Right lobe of liver (tissue), 6 donors: Measurements from ENCODE around the gene ST3GAL2. TPM values are rescaled to one million over a fixed set of nuclear protein-coding genes. Genes with fewer than 3 reads are reported as not detected.

Experiments
- ATAC-seq, 4 donors: fragments of 200-7000 bp; cut with Tn5 transposase; one replicate each; pipeline ENCODE4 v1.9.1; 2020; ENCODE audit warnings: mild to moderate bottlenecking in 4 of 4, moderate library complexity in 4 of 4
- DNase-seq, 3 donors: peaks; one replicate each; pipeline ENCODE4 v3.0.0-alpha.2; 2020
- H3K27ac ChIP-seq, 3 donors: fragments of 200-600 bp; one replicate each; pipeline ENCODE4 v1.8.0; 2022
- H3K27me3 ChIP-seq, 2 donors: fragments of 200-600 bp; one replicate each; pipeline ENCODE4 v1.8.0; 2022
- H3K36me3 ChIP-seq, 4 donors: fragments of 200-600 bp; sonication (generic) in 1 of 4; one replicate each; pipeline versions ENCODE4 v1.5.1 to v1.8.0; 2017 to 2022; ENCODE audit warnings: control low read depth in 1 of 4
- H3K4me1 ChIP-seq, 4 donors: fragments of 200-600 bp; sonication (generic) in 1 of 4; one replicate each; pipeline versions ENCODE4 v1.5.1 to v1.8.0; 2017 to 2022; ENCODE audit warnings: control low read depth in 1 of 4
- H3K4me3 ChIP-seq, 3 donors: fragments of 200-600 bp; one replicate each; pipeline ENCODE4 v1.8.0; 2022
- H3K9me3 ChIP-seq, 4 donors: fragments of 200-600 bp; sonication (generic) in 1 of 4; one replicate each; pipeline versions ENCODE4 v1.5.1 to v1.8.0; 2017 to 2022; ENCODE audit warnings: control low read depth in 1 of 4
- POLR2A ChIP-seq: fragments of 450-650 bp; IDR thresholded peaks from one replicate; pipeline ENCODE4 v1.6.1; 2017; ENCODE audit warnings: antibody characterized with exemption, mild to moderate bottlenecking
- WGBS: methylation state at CpG from one replicate; pipeline ENCODE4 v1.1.6; 2018; ENCODE audit warnings: low coverage, low lambda C conversion rate; ENCODE audit not compliant: insufficient coverage; ENCODE audit errors: missing lambda C conversion rate; 5-methylcytosine and 5-hydroxymethylcytosine counted together
- intact Hi-C, 2 donors: fragments of 100-400 bp; cut with DNase I; formaldehyde crosslinking; loops; one replicate each; pipeline versions ENCODE4 v1.11.2 to v1.14.1; 2022
- total RNA-seq, 6 experiments: library from RNA; depleted of rRNA in 2 of 6; stranded (reverse); fragments of >200 nt in 2 of 6; fragmentation: NEBNext Ultra II Directional in 3 of 6; extraction: Animal tissue kit (Norgen Biotek cat#: 25700) in 3 of 6; gene quantifications; one replicate each; pipeline versions ENCODE4 v1.1.0 to v1.2.4, GENCODE V29; 2016 to 2023
- TF ChIP-seq, protein P1 (sequence below), 4 donors: fragments of 200-600 bp in 3 of 4; fragments of 450-650 bp in 1 of 4; IDR thresholded peaks; one replicate each; pipeline versions ENCODE4 v1.5.1 to v1.8.0; 2016 to 2022; ENCODE audit warnings: antibody characterized with exemption in 4 of 4, mild to moderate bottlenecking in 2 of 4
- donor health status: DM: no; HTN: yes; CAD: no.
- donor health status: DM: no; HTN: no; CAD: no.
- donor health status: DM: no; HTN: no; CAD: no.
- donor health status: DM: no; HTN: yes; CAD: no.
- donor health status: DM: no; HTN: yes; CAD: no.

Gene ST3GAL2
- total RNA-seq, 6 experiments from 2014 or later, result 10.4 to 16.7 (median 14.5) TPM

- TF ChIP-seq, protein P1, sequence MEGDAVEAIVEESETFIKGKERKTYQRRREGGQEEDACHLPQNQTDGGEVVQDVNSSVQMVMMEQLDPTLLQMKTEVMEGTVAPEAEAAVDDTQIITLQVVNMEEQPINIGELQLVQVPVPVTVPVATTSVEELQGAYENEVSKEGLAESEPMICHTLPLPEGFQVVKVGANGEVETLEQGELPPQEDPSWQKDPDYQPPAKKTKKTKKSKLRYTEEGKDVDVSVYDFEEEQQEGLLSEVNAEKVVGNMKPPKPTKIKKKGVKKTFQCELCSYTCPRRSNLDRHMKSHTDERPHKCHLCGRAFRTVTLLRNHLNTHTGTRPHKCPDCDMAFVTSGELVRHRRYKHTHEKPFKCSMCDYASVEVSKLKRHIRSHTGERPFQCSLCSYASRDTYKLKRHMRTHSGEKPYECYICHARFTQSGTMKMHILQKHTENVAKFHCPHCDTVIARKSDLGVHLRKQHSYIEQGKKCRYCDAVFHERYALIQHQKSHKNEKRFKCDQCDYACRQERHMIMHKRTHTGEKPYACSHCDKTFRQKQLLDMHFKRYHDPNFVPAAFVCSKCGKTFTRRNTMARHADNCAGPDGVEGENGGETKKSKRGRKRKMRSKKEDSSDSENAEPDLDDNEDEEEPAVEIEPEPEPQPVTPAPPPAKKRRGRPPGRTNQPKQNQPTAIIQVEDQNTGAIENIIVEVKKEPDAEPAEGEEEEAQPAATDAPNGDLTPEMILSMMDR (IDR thresholded peaks at IDR 0.05), result no peak
- TF ChIP-seq POLR2A, result no peak
- no peaks in the 10 kb centered on the region for H3K27me3 ChIP-seq
- DNase-seq, result no peak
- H3K27ac ChIP-seq, result no peak overlapping the region
- H3K4me3 ChIP-seq, result no peak overlapping the region
- 95% methylated on average over 8 of the region's 8 CpGs for WGBS
- no peak for ATAC-seq
- no peaks in the 10 kb centered on the region for H3K4me1 ChIP-seq
- H3K9me3 ChIP-seq, result no peaks in the 10 kb centered on the region
- H3K36me3 ChIP-seq, result peaks cover 0 to 14% (median 7%) of the 10 kb centered on the region in 4 donors
- intact Hi-C loops, result loop anchor here in 1 of 2 donors (5.0 kb wide), 1 partner anchor 75 kb away; no protein-coding TSS in a partner anchor
These were observed 28.7 kb upstream of the ST3GAL2 start for GRCh38 chr16:70467608-70468007.

DNA sequence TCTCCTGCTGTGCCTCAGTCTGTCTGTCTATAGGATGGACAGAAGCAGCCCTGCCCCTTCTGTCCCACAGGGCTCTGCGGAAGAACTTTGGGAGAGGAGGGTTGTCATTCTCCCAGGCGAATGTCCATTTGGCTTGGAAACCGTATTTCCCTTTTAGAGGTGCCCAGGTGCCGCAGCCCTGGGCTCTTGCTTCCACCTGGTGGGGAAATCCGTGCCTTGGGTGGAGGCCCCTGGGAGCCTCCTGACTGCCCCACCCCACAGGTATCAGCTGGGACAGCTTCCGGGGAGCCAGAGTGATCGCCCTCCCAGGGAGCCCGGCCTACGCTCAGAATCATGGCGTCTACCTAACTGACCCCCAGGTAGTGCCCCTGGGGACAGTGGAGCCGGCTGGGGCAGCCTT lies 28.2 kb upstream of the ST3GAL2 start:
- 95% methylated on average over 3 of the region's 11 CpGs for WGBS
- H3K36me3 ChIP-seq, result peaks cover 0 to 14% (median 7%) of the 10 kb centered on the region in 4 donors
- intact Hi-C loops, result loop anchor here in 1 of 2 donors (5.0 kb wide), 1 partner anchor 75 kb away; no protein-coding TSS in a partner anchor
- H3K9me3 ChIP-seq, result no peaks in the 10 kb centered on the region
- H3K27ac ChIP-seq, result no peak overlapping the region
- TF ChIP-seq POLR2A, result no peak
- TF ChIP-seq, protein P1 (IDR thresholded peaks at IDR 0.05), result peak in 2 of 4 donors; percentile 6 to 11
- no peaks in the 10 kb centered on the region for H3K27me3 ChIP-seq
- DNase-seq (no peak), ATAC-seq (no peak)
- no peak overlapping the region for H3K4me3 ChIP-seq
- H3K4me1 ChIP-seq, result no peaks in the 10 kb centered on the region

GRCh38 chr16:70466805-70467076 lies 27.8 kb upstream of the ST3GAL2 start:
- TF ChIP-seq, protein P1 (IDR thresholded peaks at IDR 0.05), result no peak
- TF ChIP-seq POLR2A, result no peak
- Histone ChIP-seq H3K27ac (no peak overlapping the region), H3K27me3 (no peaks in the 10 kb centered on the region), H3K4me3 (no peak overlapping the region), H3K36me3 (peaks cover 0 to 14% (median 7%) of the 10 kb centered on the region in 4 donors), H3K9me3 (no peaks in the 10 kb centered on the region), H3K4me1 (no peaks in the 10 kb centered on the region)
- ATAC-seq (no peak), DNase-seq (no peak)
- no CpG with 5 or more reads among the region's 7 CpGs for WGBS
- intact Hi-C loops, result loop anchor here in 1 of 2 donors (5.0 kb wide), 1 partner anchor 74 kb away; no protein-coding TSS in a partner anchor

GRCh38 chr16:70465999-70466804 lies 27.3 kb upstream of the ST3GAL2 start:
- peaks cover 0 to 14% (median 7%) of the 10 kb centered on the region in 4 donors for H3K36me3 ChIP-seq
- WGBS, result 91% methylated on average over 5 of the region's 13 CpGs

More at GRCh38 chr16:70465999-70466804, 27.3 kb upstream of the ST3GAL2 start:
- no peaks in the 10 kb centered on the region for H3K9me3 ChIP-seq
- no peak for DNase-seq
- no peaks in the 10 kb centered on the region for H3K27me3 ChIP-seq
- H3K4me3 ChIP-seq, result no peak overlapping the region
- TF ChIP-seq POLR2A, result no peak
- TF ChIP-seq, protein P1 (IDR thresholded peaks at IDR 0.05), result no peak
- ATAC-seq, result no peak
- no peaks in the 10 kb centered on the region for H3K4me1 ChIP-seq
- intact Hi-C loops, result loop anchor here in 1 of 2 donors (5.0 kb wide), 1 partner anchor 74 kb away; no protein-coding TSS in a partner anchor
- H3K27ac ChIP-seq, result no peak overlapping the region
